ENCODE data around the gene MSX1. TPM values are rescaled to one million over a fixed set of nuclear protein-coding genes. Genes with fewer than 3 reads are reported as not detected.

The MSX1 gene
- total and polyA plus RNA-seq, 2 of the 13 experiments (the other 11 are each of a cell fraction or from before 2014, with no cell fraction given), result 12.1 to 14.9 TPM

GRCh38 chr4:4842476-4843441 lies 16.7 kb upstream of the MSX1 start:
- no TSS peak for BruUV-seq (replicated peaks)
- FAIRE-seq (no peak), ATAC-seq (no peak), DNase-seq (ENCODE audit: low spot score) (no peak)
- H3K27ac ChIP-seq (ENCODE audit: extremely low read length, insufficient read depth, low read length), result no peak overlapping the region
- no peak overlapping the region for H2AFZ ChIP-seq (ENCODE audit: low read length)
- in situ Hi-C loops (cut with HindIII; ENCODE audit: extremely low pct_ligation_motif_present, low pct_unique_long_range_greater_than_20kb) (no loop called here), intact Hi-C loops (cut with micrococcal nuclease; ENCODE audit: unreplicated experiment) (no loop called here)
- ChIA-PET POLR2A (no interaction called here), CTCF (ENCODE audit: low intra/inter-chr PET ratio, low total read pairs) (no interaction called here)
- H4K20me1 ChIP-seq (ENCODE audit: insufficient read depth, low read length), result no peaks in the 10 kb centered on the region
- H3K4me1 ChIP-seq (ENCODE audit: insufficient read depth, low read length), result peaks cover 37% of the 10 kb centered on the region
- no peak overlapping the region for H3K9ac ChIP-seq (ENCODE audit: insufficient read depth, low read depth, low read length)
- 57% methylated on average over 15 of the region's 15 CpGs for WGBS (ENCODE audit: low lambda C conversion rate)
- TF ChIP-seq TSC22D2 (CRISPR knock-in tag; IDR thresholded peaks at IDR 0.05; ENCODE audit: borderline replicate concordance) (no peak), GATAD1 (CRISPR knock-in tag; IDR thresholded peaks at IDR 0.05) (no peak), ZNF260 (CRISPR knock-in tag; IDR thresholded peaks at IDR 0.05; ENCODE audit: borderline replicate concordance, low read depth) (no peak), NFYB (CRISPR knock-in tag; IDR thresholded peaks at IDR 0.05) (no peak)
- TF ChIP-seq, protein P1, sequence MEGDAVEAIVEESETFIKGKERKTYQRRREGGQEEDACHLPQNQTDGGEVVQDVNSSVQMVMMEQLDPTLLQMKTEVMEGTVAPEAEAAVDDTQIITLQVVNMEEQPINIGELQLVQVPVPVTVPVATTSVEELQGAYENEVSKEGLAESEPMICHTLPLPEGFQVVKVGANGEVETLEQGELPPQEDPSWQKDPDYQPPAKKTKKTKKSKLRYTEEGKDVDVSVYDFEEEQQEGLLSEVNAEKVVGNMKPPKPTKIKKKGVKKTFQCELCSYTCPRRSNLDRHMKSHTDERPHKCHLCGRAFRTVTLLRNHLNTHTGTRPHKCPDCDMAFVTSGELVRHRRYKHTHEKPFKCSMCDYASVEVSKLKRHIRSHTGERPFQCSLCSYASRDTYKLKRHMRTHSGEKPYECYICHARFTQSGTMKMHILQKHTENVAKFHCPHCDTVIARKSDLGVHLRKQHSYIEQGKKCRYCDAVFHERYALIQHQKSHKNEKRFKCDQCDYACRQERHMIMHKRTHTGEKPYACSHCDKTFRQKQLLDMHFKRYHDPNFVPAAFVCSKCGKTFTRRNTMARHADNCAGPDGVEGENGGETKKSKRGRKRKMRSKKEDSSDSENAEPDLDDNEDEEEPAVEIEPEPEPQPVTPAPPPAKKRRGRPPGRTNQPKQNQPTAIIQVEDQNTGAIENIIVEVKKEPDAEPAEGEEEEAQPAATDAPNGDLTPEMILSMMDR (CRISPR knock-in tag; IDR thresholded peaks at IDR 0.05), result no peak
- peaks cover 0 to 8% of the 10 kb centered on the region in 2 experiments; a peak in 1 of 5 replicates for H3K27me3 ChIP-seq (ENCODE audit: control insufficient read depth in 1 of 2, insufficient read depth in 2 of 2, low read length in 2 of 2)
- H3K4me3 ChIP-seq (replicated peaks in 1 of 3; ENCODE audit: insufficient read depth in 1 of 3, low read depth in 2 of 3, low read length in 3 of 3), result no peak overlapping the region
- H3K79me2 ChIP-seq (ENCODE audit: insufficient read depth, low read length), result no peaks in the 10 kb centered on the region
- no peaks in the 10 kb centered on the region for H3K9me3 ChIP-seq (ENCODE audit: low read length)
- H3K4me2 ChIP-seq (ENCODE audit: low read depth, low read length), result no peak overlapping the region
- H3K36me3 ChIP-seq (replicated peaks in 1 of 2; ENCODE audit: control insufficient read depth in 1 of 2, insufficient read depth in 2 of 2, low read length in 2 of 2), result no peaks in the 10 kb centered on the region
